ENCODE measurements around the gene PFKFB3.

Gene PFKFB3

DNA sequence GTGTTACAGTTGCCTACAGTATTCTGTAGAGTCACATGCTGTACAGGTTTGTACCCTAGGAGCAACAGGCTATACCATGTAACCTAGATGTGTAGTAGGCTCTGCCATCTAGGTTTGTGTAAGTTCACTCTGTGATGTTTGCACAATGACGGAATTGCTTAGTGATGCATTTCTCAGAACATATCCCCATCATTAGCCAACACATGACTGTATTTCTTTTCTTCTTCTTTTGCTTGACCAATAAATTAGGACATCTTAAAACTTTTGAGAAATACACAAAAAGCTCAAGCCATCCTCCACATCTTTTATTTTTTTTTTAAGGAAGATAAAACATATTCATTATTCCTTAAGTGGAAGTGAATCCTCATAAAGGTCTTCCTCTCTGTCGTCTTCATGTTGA is 5.4 kb upstream of the PFKFB3 start:
- TF ChIP-seq, protein P1, sequence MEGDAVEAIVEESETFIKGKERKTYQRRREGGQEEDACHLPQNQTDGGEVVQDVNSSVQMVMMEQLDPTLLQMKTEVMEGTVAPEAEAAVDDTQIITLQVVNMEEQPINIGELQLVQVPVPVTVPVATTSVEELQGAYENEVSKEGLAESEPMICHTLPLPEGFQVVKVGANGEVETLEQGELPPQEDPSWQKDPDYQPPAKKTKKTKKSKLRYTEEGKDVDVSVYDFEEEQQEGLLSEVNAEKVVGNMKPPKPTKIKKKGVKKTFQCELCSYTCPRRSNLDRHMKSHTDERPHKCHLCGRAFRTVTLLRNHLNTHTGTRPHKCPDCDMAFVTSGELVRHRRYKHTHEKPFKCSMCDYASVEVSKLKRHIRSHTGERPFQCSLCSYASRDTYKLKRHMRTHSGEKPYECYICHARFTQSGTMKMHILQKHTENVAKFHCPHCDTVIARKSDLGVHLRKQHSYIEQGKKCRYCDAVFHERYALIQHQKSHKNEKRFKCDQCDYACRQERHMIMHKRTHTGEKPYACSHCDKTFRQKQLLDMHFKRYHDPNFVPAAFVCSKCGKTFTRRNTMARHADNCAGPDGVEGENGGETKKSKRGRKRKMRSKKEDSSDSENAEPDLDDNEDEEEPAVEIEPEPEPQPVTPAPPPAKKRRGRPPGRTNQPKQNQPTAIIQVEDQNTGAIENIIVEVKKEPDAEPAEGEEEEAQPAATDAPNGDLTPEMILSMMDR (IDR thresholded peaks at IDR 0.05; ENCODE audit: extremely low read depth, missing control alignments) = no peak
- DNase-seq (ENCODE audit: low spot score) = no peak

DNA sequence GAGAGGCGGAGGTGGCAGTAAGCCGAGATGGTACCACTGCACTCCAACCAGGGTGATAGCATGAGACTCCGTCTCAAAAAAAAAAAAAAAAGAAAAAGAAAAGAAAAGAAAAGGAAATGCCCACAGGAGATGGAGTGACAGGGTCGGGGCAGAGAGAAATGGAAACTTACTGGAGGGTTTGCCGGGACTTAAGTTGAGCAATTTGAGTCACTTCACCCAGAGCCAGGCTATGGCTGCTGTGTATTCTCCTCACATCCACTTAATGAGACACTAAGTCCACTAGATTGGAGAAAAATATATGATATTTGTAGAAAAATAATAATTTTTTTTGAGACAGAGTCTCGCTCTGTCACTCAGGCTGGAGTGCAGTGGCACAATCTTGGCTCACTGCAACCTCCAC is 4.6 kb upstream of the PFKFB3 start:
- no peak for DNase-seq (ENCODE audit: low spot score)
- TF ChIP-seq, protein P1 (IDR thresholded peaks at IDR 0.05; ENCODE audit: extremely low read depth, missing control alignments) = no peak

DNA sequence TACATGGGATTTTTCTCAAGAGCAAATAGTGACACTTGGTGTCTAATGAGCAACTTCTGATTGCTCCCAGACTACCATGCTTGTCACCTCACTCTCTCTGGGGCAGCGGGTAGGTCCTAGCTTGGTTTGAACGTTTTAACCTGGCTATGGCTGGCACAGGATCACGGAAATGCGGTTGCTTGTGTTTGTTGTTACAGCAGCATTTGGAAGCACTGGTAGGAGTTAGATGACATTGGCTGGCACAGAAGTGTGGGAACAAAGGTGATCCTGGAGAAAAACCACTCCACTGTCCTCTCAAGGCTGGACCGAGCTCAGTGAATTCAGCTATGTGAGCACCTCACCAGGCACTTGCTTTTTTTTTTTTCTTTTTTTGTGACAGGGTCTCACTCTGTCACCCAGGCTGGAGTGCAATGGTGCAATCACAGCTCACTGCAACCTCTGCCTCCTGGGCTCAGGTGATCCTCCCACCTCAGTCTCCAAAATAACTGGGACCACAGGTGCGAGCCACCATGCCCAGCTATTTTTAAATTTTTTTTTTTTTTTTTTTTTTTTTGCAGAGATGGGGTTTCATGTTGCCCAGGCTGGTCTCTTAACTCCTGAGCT is 3.5 kb upstream of the PFKFB3 start:
- TF ChIP-seq, protein P1 (IDR thresholded peaks at IDR 0.05; ENCODE audit: extremely low read depth, missing control alignments) = no peak
- no peak for DNase-seq (ENCODE audit: low spot score)

DNA sequence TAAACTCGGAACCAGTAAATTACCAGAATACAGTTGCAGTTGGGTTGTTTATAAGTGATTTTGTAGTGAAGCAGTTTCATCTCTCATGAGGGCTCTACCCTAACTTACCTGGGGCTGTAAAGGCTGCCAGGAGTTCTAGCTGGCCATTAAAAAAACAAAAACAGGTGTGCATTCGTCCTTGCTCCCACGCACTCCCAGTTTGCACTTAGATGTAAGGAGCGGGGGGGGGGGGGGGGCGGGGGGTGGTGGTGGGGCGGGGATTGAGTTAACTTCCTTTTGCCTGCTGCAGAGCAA is 2.3 kb upstream of the PFKFB3 start:
- TF ChIP-seq, protein P1 (IDR thresholded peaks at IDR 0.05; ENCODE audit: extremely low read depth, missing control alignments) = no peak
- peak; percentile 53 for DNase-seq (ENCODE audit: low spot score)

DNA sequence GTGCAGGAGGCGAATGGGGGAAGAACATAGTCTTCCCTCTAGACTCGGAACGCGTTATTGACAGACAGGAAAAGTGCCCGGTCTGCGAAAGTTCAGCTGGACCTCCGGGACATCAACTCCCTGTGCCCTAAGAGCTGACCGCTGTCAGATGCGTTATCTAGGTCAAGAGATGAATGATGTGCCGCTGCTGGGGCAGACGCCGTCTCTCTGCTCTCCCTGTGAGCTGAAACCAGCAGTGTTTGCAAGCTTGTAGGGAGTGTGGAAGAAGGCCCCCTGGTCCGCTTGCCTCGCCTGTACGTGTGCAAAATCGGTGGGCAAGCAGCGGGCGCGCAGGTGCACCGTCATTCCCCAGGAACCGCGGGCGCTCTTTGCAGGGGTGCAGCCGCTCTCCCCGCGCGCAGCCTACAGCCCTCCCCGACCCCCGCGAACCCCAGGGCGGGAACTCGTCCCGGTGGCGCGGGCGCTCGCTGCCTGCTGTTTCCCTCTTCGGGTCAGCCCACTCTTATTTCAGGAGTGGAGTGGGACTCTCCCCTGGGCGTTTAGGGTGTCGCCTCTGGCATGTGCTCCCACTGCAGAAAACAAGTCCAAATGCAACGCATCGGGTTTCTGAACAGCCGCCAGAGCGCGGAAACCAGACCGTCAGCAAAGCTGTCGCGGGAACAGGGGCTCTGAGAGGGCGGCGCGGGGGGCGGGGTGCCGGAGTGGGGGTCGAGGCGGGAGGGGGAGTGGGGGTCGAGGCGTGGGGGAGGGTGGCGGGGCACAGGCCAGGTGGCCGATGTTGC is 1.8 kb upstream of the PFKFB3 start:
- TF ChIP-seq, protein P1 (IDR thresholded peaks at IDR 0.05; ENCODE audit: extremely low read depth, missing control alignments) = no peak
- DNase-seq (ENCODE audit: low spot score) = peak; percentile 53

DNA sequence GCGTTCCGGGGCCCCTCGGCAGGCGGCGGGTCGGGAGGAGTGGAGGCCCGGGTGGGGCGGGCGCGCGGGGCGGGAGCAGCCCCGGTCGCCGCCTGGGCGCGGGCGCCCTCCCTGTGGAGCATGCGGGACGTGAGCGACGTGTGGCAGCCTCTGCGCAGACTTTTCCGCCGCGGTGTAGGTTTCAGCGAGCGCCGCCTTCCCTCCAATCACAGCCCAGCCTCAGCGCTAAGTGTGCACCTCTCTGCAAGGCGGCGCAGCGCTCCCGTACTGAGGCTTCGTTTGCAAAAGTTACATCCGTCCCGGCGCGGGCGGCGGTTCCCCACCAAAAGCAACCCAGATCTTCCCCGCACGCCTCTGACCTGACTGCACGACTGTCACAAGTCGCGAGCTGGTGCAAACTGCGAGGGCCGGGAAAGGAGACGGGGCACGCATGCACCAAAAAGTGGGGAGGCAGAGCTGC is 1.2 kb upstream of the PFKFB3 start:
- TF ChIP-seq, protein P1 (IDR thresholded peaks at IDR 0.05; ENCODE audit: extremely low read depth, missing control alignments) = no peak
- DNase-seq (ENCODE audit: low spot score) = peak; percentile 94

DNA sequence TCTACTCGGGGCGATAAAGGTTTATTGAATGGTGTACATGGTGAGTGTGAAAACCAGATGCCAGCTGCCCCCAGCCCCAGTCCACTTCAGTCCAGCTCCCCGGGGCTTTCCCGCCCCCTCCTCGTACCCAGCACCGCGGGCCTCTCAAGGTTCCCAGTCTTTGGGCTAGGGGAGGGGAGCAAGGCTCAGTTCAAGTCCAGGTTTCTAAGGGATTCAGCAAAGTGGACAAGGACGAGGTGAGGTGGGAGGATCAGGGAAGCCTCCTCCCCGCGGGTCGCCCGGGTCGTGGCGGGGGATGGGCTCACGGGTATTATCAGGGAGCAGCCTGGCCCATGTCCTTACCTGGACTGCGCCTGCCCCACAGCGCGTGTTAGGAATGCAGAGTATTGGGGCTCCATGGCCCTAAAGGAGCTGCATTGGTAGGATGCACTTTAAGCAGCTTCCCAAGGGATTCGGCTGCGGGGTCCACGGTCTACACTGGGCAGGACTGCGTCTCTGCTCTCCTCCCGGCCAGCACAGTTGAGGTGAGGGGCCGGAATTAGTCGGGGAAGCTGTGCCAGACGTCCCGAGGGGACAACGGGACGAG is 541 bp upstream of the PFKFB3 start:
- TF ChIP-seq, protein P1 (IDR thresholded peaks at IDR 0.05; ENCODE audit: extremely low read depth, missing control alignments) = no peak
- DNase-seq (ENCODE audit: low spot score) = peak; percentile 25

Data from GM20000 (cell line).